Retinal pigment epithelial cell (primary cell): ENCODE data around the gene FRMD8.
"Not testable (repeated sequence)": the region's sequence is repeated elsewhere in the genome, so short reads cannot be mapped to it uniquely, and the experiment has no call there.

ENCODE experiments used
- DNase-seq: peaks from one replicate; pipeline ENCODE4 v3.0.0-alpha.2; 2010; ENCODE audit warnings: low read depth
- H3K4me3 ChIP-seq: 2 replicates; pipeline ENCODE4 v1.5.1; 2011; ENCODE audit warnings: mild to moderate bottlenecking, low read length, control low read depth, moderate library complexity
- CTCF ChIP-seq: conservative IDR thresholded peaks from 2 replicates; pipeline ENCODE4 v1.5.1; 2011; ENCODE audit warnings: low read depth, low read length, control low read depth, inconsistent platforms

Gene FRMD8

DNA sequence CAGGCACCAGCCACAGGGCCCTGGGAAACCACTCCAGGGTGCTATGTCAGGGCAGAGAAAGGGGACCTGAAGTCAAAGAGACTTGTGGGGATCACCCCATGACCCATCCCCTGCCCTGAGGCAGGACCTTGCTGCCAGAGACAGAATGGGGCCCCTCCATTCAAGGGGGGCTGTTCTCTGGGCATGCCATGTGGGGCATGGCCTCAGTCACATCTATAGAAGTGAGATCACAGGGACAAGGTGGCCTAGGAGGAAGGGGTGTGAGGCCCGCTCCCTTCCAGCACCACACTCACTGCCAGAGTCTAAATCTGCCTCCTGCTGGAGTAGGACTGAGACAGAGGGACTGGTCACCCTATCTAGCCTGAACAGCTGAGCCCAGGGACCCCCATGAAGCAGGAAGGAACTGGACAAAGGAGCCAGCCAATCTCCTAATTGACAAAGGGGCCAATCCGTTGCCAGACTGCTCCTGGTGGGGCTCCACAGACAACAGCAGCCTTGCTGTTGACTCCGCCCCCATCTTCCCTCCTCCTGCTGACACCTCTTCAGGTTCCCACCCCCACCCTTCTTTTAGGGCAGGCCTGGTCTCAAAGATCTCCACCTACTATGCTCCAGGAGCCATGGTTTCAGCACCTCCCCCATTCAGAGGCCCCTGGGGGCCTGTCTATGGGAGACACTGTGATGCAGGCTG, 62.1 kb downstream of the FRMD8 start:
- no peak overlapping the region for H3K4me3 ChIP-seq
- no peak for TF ChIP-seq CTCF
- DNase-seq = no peak

- H3K4me3 ChIP-seq, DNase-seq: not testable (repeated sequence)
These were observed 64.9 kb downstream of the FRMD8 start for GRCh38 chr11:65451301-65451700.

DNA sequence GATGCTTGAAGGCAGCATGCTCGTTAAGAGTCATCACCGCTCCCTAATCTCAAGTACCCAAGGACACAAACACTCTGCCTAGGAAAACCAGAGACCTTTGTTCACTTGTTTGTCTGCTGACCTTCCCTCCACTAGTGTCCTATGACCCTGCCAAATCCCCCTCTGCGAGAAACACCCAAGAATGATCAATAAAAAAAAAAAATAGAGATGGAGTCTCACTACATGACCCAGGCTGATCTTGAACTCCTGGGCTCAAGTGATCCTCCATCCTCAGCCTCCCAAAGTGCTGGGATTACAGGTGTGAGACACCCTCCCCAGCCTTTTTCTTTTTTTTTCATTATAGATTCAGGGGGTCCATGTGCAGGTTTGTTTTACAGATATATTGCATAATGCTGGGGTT, 65.8 kb downstream of the FRMD8 start:
- DNase-seq, H3K4me3 ChIP-seq: not testable (repeated sequence)

GRCh38 chr11:65452806-65453490, 66.5 kb downstream of the FRMD8 start:
- no peak overlapping the region for H3K4me3 ChIP-seq
- no peak for DNase-seq
- no peak for TF ChIP-seq CTCF

GRCh38 chr11:65454311-65454695, 67.9 kb downstream of the FRMD8 start:
- DNase-seq = no peak

GRCh38 chr11:65454696-65455456, 68.4 kb downstream of the FRMD8 start:
- peak overlapping the region; percentile 64 for H3K4me3 ChIP-seq
- DNase-seq = no peak
- TF ChIP-seq CTCF = peak; percentile 19

More at GRCh38 chr11:65454311-65454695, 67.9 kb downstream of the FRMD8 start:
- no peak for TF ChIP-seq CTCF
- peak overlapping the region; percentile 64 for H3K4me3 ChIP-seq

- no peak for DNase-seq
- TF ChIP-seq CTCF = no peak
- H3K4me3 ChIP-seq = no peak overlapping the region
These were observed 70.0 kb downstream of the FRMD8 start for GRCh38 chr11:65456418-65456817.

DNA sequence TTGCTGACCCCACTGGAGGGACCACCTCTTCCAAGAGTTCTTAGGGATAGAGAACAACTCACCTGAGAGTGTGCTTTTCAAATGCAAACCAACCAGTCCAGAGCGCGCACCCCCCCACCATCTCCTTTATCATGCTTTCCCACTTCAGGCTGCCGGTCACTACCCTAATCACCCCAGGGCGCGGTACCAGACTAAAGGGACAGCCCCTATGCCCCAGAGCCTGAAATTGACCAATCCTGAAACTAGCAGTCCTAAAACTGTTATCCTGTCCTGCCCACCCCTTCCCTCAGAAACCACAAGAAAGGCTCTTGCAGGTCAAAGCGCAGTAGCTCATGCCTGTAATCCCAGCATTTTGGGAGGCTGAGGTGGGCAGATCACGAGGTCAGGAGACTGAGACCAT, 73.1 kb downstream of the FRMD8 start:
- DNase-seq = no peak
- TF ChIP-seq CTCF = no peak
- H3K4me3 ChIP-seq = no peak overlapping the region
